IPS DF 19.7 (cell line): ENCODE results near the gene FAM90A1.
"Not testable (repeated sequence)": the region's sequence is repeated elsewhere in the genome, so short reads cannot be mapped to it uniquely, and the experiment has no call there.

Source experiments
- DNase-seq: peaks from one replicate; pipeline ENCODE4 v3.0.0-alpha.2; 2013; ENCODE audit warnings: low read depth, low spot score

Gene FAM90A1

GRCh38 chr12:8226992-8227731 lies at the start of gene FAM90A1:
FAM90A1 (minus strand) TSS chr12:8227618; CDS start chr12:8224832, 2,786 bp downstream.
- DNase-seq: not testable (repeated sequence)

- DNase-seq: not testable (repeated sequence)
These were observed 49.0 kb upstream of the FAM90A1 start for GRCh38 chr12:8276397-8276796.

- not testable (repeated sequence) for DNase-seq
These were observed 39.3 kb upstream of the FAM90A1 start for GRCh38 chr12:8266706-8267105.

- DNase-seq: not testable (repeated sequence)
These were observed 36.8 kb upstream of the FAM90A1 start for GRCh38 chr12:8264236-8264635.

GRCh38 chr12:8261111-8261554 lies 33.7 kb upstream of the FAM90A1 start:
- DNase-seq: not testable (repeated sequence)

- DNase-seq: not testable (repeated sequence)
These were observed 28.9 kb upstream of the FAM90A1 start for GRCh38 chr12:8256356-8256755.

GRCh38 chr12:8254705-8255104 lies 27.3 kb upstream of the FAM90A1 start:
- not testable (repeated sequence) for DNase-seq

- DNase-seq: not testable (repeated sequence)
These were observed 24.8 kb upstream of the FAM90A1 start for GRCh38 chr12:8252056-8252818.

GRCh38 chr12:8251616-8252015 lies 24.2 kb upstream of the FAM90A1 start:
- not testable (repeated sequence) for DNase-seq

GRCh38 chr12:8246941-8247535 lies 19.6 kb upstream of the FAM90A1 start:
- DNase-seq: not testable (repeated sequence)

- not testable (repeated sequence) for DNase-seq
These were observed 16.3 kb upstream of the FAM90A1 start for GRCh38 chr12:8243682-8244161.

GRCh38 chr12:8242880-8243681 lies 15.7 kb upstream of the FAM90A1 start:
- DNase-seq: not testable (repeated sequence)

GRCh38 chr12:8242622-8242879 lies 15.1 kb upstream of the FAM90A1 start:
- DNase-seq: not testable (repeated sequence)

- DNase-seq: not testable (repeated sequence)
These were observed 14.7 kb upstream of the FAM90A1 start for GRCh38 chr12:8241917-8242621.

- not testable (repeated sequence) for DNase-seq
These were observed 13.1 kb upstream of the FAM90A1 start for GRCh38 chr12:8240340-8241114.

- DNase-seq: not testable (repeated sequence)
These were observed 9.6 kb upstream of the FAM90A1 start for GRCh38 chr12:8237031-8237430.

GRCh38 chr12:8235316-8236157 lies 8.1 kb upstream of the FAM90A1 start:
- DNase-seq: not testable (repeated sequence)

- not testable (repeated sequence) for DNase-seq
These were observed 7.3 kb upstream of the FAM90A1 start for GRCh38 chr12:8234746-8235145.

- not testable (repeated sequence) for DNase-seq
These were observed 6.6 kb upstream of the FAM90A1 start for GRCh38 chr12:8233935-8234495.
